ENCODE results near the gene CPE. TPM values are rescaled to one million over a fixed set of nuclear protein-coding genes. Genes with fewer than 3 reads are reported as not detected.
"Not testable (repeated sequence)": the region's sequence is repeated elsewhere in the genome, so short reads cannot be mapped to it uniquely, and the experiment has no call there.

Gene CPE
- total RNA-seq, 1 donor from 2014 or later: 10.7 TPM

DNA sequence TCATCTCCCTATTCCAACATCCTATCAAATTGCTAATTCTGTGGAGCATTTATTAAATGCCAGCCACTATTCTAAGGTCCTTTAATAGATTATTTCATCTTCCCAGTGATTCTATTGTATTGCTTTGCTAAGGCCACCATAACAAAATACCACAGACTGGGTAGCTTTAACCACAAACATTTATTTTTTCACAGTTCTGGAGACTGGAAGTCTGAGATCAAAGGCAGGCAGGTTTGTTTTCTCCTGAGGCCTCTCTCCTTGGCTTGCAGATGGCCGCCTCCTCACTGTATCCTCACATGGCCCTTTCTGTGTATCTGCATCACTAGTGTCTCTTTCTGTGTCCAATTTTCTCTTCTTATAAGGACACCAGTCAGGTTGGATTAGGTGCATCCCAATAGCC, 64.5 kb downstream of the CPE start:
- DNase-seq (ENCODE audit: low read depth): peak; percentile 10

GRCh38 chr4:165448700-165449099, 69.9 kb downstream of the CPE start:
- no peak for DNase-seq (ENCODE audit: low read depth)
- Histone ChIP-seq H3K36me3 (ENCODE audit: control insufficient read depth, insufficient read depth, low read length) (no peaks in the 10 kb centered on the region), H3K27me3 (ENCODE audit: control insufficient read depth, insufficient read depth, low read length) (no peaks in the 10 kb centered on the region), H3K4me3 (ENCODE audit: low read depth, low read length) (no peak overlapping the region)
- no peak for TF ChIP-seq CTCF (IDR thresholded peaks at IDR 0.05; ENCODE audit: insufficient read depth, low read length, poor library complexity, severe bottlenecking)

More for the DNA sequence above, 64.5 kb downstream of the CPE start:
- no peaks in the 10 kb centered on the region for H3K27me3 ChIP-seq (ENCODE audit: control insufficient read depth, insufficient read depth, low read length)
- H3K4me3 ChIP-seq (ENCODE audit: low read depth, low read length): no peak overlapping the region
- no peak for TF ChIP-seq CTCF (IDR thresholded peaks at IDR 0.05; ENCODE audit: insufficient read depth, low read length, poor library complexity, severe bottlenecking)
- H3K36me3 ChIP-seq (ENCODE audit: control insufficient read depth, insufficient read depth, low read length): no peaks in the 10 kb centered on the region

- DNase-seq (ENCODE audit: low read depth): no peak
- Histone ChIP-seq H3K27me3 (ENCODE audit: control insufficient read depth, insufficient read depth, low read length) (no peaks in the 10 kb centered on the region), H3K36me3 (ENCODE audit: control insufficient read depth, insufficient read depth, low read length) (no peaks in the 10 kb centered on the region), H3K4me3 (ENCODE audit: low read depth, low read length) (no peak overlapping the region)
- TF ChIP-seq CTCF (IDR thresholded peaks at IDR 0.05; ENCODE audit: insufficient read depth, low read length, poor library complexity, severe bottlenecking): no peak
Observed at GRCh38 chr4:165449333-165449732, 70.5 kb downstream of the CPE start.

- H3K4me3 ChIP-seq (ENCODE audit: low read depth, low read length): no peak overlapping the region
- no peak for DNase-seq (ENCODE audit: low read depth)
- TF ChIP-seq CTCF (IDR thresholded peaks at IDR 0.05; ENCODE audit: insufficient read depth, low read length, poor library complexity, severe bottlenecking): no peak
Observed at GRCh38 chr4:165450871-165451270, 72.1 kb downstream of the CPE start.

DNA sequence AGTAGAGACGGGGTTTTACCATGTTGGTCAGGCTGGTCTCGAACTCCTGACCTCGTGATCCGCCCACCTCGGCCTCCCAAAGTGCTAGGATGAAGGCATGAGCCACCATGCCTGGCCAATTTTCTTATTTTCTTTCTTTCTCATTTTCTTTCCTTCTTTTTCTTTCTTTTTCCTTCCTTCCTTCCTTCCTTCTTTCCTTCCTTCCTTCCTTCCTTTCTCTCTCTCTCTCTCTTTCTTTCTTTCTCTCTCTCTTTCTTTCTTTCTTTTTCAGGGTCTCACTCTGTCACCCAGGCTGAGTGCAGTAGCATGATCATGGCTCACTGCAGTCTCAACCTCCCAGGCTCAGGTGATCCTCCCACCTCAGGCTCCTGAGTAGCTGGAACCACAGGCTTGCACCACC, 74.3 kb downstream of the CPE start:
- not testable (repeated sequence) for H3K36me3 ChIP-seq (ENCODE audit: control insufficient read depth, insufficient read depth, low read length); H3K27me3 ChIP-seq (ENCODE audit: control insufficient read depth, insufficient read depth, low read length); H3K4me3 ChIP-seq (ENCODE audit: low read depth, low read length); DNase-seq (ENCODE audit: low read depth)

More at GRCh38 chr4:165450871-165451270, 72.1 kb downstream of the CPE start:
- Histone ChIP-seq H3K27me3 (ENCODE audit: control insufficient read depth, insufficient read depth, low read length) (no peaks in the 10 kb centered on the region), H3K36me3 (ENCODE audit: control insufficient read depth, insufficient read depth, low read length) (no peaks in the 10 kb centered on the region)

GRCh38 chr4:165454426-165454825, 75.6 kb downstream of the CPE start:
- Histone ChIP-seq H3K36me3 (ENCODE audit: control insufficient read depth, insufficient read depth, low read length) (no peaks in the 10 kb centered on the region), H3K4me3 (ENCODE audit: low read depth, low read length) (no peak overlapping the region), H3K27me3 (ENCODE audit: control insufficient read depth, insufficient read depth, low read length) (no peaks in the 10 kb centered on the region)
- TF ChIP-seq CTCF (IDR thresholded peaks at IDR 0.05; ENCODE audit: insufficient read depth, low read length, poor library complexity, severe bottlenecking): no peak
- DNase-seq (ENCODE audit: low read depth): no peak
